GM19238 (cell line): ENCODE results near the gene SLC7A10.
"Not testable (repeated sequence)": the region's sequence is repeated elsewhere in the genome, so short reads cannot be mapped to it uniquely, and the experiment has no call there.

ENCODE experiments used
- DNase-seq: peaks from one replicate; pipeline ENCODE4 v3.0.0; 2011; ENCODE audit warnings: low spot score; ENCODE audit not compliant: insufficient read length

The SLC7A10 gene

DNA sequence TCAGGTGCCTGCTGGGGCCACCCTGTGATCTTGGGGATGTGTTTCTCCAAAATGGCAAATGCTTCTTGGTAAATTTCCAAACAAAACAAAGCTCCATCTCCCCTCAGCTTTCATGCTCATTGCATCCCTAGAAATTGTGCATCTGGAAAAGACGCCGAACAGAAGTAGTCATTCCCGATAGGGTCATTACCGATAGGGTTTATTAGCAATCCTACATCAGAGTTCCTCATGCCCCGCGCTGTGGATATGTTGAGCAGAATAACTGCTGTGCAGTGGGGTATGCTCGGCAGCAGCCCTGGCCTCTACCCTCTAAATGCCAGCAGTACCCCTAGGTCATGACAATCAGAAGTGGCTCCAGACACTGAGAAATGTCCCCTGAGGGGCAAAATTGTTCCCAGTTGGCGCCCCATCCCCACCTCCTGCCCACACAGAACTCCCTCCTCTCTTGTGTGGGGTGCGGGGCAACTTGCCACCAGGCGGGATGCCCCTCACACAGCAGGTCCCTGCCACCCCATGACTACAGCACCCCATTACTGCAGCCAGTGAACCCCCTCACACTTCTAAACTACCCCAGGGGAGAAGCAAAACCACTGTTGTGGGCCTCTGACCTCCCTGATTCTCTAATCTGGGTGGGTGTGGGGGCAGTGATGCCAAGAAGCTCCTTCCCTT lies 13.0 kb upstream of the SLC7A10 start:
- no peak for DNase-seq

DNA sequence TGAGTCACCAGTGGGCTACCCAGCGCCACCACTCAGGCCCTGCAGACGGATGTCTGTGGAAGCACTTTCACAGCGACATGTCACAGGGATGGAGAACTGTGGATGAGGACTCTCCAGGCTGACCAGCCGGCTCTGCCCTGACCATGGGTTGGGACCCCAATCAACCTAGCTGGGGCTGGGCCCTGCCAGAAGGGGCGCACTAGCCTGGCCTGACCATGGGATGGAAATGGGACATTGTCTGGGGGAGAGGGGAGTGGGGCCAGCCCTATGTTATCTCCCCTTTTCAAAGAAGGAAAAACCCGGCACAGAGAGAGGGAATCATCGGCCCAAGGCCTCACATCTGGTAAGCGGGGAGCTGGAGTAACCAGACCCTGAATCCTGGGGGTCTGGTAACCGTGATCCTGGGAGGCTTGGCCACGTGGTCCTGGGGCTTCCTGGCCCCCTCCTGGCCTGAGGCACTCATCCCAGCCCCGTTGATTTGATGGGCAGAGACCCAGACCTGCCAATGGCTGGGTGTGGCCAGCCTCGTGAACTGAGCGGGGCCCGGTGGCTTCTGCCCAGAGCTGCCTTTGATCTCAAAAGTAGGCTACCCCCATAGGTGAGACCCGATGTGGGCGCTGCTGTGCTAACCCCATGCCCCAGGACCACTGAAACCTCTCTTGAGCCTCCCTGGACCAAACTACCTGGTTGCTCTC lies 11.2 kb upstream of the SLC7A10 start:
- no peak for DNase-seq

DNA sequence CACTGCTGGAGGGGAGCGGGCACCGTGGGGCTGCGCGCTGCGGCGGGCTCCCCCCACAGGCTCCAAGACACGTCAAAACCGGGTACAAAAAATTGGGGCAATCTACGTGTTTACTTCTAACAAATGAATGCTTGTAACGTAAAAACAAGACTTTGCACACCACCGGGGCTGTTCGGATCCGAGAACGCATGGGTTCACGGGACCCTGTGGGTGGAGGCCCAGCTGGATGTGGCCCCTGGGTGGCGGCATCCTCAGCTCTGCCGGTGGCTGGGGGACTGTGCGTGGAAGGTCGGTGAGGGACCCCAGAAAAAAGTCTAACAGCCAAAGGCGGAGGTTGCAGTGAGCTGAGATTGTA lies 10.3 kb upstream of the SLC7A10 start:
- no peak for DNase-seq

DNA sequence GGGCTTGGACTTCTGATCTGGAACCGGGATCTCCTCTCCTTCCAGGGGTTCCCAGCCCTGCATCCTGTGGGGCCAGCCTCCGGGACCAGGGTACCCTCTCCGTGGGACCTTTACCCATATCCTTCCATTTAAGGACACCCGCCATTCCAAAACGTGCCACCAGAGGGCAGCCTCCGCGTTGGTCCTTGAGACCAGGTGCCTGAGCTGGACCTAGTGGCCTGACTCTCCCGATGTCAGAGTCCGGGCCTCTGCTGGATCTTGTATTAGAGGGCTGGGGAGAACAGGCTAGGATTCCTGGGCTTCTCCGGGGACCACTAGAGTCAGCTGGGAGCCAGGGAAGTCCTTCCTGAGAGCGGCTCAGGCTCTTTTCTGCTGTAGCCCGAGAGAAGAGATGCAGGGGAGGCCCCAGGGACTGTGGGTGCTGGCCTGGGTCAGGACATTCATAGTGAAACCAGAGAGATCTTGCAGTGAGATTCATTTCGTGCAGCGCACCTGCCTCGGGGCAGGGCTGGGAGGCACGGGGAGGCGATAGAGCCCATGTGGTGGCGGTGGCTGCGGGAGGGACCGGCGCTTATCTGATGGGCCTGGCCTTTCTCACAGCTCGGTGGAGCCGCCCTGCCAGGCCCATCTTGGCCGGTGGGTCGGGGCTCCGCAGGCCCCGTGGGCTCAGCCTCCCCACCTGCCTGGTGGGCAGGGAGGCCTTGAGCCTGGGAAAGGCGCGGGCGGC lies 9.8 kb upstream of the SLC7A10 start:
- peak; percentile 80 for DNase-seq

DNA sequence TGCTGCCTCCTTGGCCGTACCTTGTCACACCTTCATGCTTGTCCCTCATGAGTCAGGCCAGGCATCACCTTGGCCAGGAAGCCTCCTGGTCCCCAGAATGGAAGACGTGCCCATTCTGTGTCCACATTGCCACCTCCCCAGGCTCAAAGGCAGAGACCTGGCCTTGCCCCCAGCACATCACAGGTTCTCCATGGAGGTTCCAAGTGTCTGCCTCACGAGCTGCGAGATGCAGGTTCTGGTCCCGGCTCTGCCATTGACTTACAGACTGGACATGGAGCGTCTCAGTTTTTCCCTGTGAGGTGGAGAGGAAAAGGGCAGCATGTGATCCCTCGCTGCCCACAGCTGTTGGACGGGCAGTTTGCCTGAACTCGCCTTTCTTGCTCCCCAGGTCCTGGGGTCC lies 9.1 kb upstream of the SLC7A10 start:
- DNase-seq, result no peak

DNA sequence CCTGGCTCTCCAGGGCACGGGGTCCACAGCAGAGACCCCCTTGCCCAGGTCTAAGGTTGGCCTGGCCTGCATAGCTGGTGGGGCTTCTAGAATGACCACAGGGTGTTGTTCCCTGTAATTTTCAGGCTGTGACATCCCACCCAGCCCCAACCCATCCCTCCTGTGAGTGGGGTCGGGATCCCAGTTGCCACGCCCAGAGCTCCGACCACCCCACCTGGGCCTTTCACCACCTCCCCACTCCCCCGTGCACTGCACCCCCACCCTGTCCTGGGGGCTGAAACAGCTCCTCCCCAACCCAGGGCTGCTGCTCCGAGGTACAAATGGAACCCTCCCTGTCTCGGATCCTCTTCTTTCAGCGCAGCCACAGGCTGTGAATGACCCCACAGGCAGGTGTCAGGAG lies 8.4 kb upstream of the SLC7A10 start:
- DNase-seq, result no peak

DNA sequence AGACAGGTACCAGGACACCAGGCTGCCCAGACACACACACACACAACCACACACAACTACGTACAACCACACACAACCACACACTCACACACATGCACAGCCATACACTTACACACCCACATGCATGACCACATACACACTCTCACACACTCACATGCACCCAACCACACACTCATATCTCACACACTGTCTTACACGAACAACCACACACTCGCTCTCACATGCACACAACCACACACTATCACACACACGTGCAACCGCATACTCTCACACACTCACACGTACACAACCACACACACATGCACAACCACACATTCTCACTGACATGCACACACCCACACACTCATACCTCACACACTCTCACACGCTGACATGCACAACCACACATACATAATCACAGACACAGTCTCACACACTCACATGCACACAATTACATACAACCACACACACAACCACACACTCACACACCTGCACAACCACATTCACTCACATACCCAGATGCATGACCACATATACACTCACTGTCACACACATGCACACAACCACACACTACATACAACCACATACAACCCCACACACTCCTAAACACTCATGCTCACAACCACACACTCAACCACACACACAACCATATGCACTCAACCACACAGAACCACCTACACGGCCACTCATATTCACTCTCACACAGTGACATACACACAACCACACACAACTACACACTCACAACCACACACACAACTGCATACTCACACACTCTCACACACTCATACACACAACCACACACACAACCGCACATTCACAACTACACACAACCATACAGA lies 7.6 kb upstream of the SLC7A10 start:
- DNase-seq, result no peak

DNA sequence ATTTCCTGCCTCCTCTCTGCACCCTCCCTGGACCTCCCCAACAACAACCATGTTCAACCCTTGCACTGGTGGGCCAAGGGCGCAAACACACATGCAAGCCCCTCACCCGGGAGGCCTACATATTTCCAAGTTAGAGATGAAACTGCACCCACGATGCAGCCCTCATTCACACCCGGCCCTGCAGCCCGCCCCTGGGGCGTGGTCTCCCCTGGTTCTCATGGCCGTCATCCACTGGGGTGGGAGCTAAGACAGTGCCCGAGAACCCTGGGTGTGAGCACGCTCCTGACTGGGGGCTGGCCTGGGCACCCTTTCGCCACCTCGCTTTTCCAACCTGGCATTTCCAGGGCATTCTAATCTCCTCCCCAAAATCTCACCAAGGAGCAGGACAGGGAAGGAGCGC lies 7.0 kb upstream of the SLC7A10 start:
- no peak for DNase-seq

DNA sequence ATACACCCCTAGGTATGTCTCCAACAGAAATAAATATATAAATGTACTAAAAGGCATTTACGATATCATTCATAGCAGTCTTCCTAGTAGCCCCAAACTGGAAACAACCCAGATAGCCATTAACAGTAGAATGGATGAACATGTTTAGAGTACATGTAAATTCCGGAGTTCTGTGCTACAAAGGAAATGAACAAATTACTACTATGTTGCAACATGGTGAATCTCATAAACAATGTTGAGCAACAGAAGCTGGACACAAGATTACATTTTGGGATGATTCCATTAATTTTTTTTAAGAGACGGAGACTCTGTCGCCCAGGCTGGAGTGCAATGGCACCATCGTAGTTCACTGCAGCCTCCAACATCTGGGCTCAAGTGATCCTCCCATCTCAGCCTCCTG lies 5.9 kb upstream of the SLC7A10 start:
- no peak for DNase-seq

DNA sequence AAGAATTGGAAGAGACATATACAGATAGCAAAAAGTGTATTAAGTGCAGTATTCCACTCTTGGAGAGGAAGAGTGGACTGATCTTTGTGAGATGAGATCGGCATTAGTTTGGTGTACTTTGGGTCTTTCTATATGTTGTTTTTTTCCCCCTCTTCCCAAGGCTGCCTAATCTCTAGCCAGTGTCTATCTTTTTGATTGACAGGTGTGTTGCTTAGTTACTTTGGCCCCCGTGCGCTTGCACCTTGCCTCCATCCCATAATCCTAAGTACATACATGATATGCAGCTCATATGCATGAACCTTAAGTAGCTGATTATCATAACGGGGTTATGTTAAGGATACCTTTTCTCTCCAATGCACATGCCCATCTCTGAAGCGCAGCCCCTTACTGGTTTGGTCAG lies 4.3 kb upstream of the SLC7A10 start:
- no peak for DNase-seq

DNA sequence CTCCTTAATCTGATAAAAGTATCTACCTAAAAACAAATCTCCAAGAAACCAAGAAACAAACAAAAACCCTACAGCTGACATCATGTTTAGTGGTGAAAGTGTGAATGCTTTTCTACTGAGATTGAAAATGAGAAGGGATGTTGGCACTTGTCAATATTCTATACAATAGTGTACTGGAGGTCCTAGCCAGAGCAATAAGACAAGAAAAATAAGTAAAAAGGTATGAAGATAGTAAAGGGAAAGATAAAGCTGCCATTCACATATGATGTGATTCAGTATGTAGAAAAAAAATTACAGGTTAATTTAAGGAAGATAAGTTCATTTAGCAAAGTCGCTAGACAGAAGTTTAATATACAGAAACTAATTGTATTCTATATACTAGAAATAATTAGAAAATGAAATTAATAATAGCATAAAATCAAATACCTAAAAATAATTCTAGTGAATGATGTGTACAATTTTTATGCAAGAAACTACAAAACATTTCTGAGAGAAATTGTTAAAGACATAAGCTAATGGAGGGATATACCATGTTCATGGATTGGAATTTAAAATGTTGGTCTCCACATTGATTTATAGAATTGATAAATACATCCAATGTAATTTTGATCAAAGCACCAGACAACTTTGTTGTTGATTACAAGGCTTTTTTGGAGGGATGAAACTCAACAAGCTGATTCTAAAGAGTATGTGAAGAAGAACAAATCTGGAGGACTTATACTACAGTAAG lies 2.4 kb upstream of the SLC7A10 start:
- no peak for DNase-seq

DNA sequence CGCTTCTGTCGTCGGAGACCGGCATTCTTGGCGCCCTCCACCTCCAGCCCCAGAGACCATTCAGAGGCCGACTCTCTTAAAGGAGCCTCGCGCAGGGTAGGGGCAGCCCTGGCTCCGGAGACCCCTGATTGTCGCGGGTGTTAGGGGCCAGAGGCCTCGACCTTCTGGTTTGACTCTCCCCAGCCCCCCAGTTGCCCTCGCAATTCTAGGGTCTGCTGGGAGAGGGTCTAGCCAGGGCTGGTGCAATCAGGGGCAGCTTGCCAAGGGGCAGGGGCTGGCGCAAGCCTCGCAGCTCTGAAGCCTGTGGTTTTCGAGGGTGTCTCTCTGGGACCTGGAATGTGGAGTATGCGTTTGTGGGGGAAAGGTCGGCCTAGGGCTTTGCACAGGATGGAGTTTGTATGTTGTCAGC lies 1.6 kb upstream of the SLC7A10 start:
- no peak for DNase-seq

DNA sequence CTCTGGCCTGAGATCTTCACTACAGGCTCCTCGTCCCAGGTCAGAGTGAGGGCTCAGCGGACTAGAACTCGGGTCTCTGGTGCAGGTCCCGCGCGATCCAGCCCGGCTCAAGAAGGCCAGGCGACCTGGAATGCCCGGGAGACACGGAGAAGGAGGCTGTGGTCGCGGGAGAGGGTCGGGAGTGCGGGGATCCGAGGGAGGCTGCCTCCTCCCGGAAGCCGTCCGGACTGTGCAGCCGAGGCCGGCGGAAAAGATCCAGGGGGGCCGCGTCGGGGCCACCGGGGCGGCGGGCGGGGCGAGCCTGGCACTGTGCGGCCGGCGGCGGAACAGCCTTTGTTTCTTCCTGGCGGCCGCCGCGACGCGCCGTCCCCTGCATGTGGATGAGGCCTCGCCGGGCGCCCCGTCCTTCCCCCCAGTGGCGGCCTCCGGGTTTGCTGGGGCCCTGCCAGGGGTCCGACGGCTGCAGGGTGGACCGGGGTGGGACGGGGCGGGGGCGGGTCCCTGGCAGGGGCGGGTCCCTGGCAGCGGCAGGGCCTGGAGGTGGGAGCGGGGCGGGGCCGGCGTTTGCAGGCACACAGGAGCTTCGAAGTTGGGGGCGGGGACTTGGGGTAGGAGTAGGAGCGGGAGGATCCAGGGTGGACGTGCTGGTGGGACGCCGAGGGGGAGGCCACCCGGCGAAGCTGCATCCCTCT lies 1.0 kb upstream of the SLC7A10 start:
- no peak for DNase-seq

DNA sequence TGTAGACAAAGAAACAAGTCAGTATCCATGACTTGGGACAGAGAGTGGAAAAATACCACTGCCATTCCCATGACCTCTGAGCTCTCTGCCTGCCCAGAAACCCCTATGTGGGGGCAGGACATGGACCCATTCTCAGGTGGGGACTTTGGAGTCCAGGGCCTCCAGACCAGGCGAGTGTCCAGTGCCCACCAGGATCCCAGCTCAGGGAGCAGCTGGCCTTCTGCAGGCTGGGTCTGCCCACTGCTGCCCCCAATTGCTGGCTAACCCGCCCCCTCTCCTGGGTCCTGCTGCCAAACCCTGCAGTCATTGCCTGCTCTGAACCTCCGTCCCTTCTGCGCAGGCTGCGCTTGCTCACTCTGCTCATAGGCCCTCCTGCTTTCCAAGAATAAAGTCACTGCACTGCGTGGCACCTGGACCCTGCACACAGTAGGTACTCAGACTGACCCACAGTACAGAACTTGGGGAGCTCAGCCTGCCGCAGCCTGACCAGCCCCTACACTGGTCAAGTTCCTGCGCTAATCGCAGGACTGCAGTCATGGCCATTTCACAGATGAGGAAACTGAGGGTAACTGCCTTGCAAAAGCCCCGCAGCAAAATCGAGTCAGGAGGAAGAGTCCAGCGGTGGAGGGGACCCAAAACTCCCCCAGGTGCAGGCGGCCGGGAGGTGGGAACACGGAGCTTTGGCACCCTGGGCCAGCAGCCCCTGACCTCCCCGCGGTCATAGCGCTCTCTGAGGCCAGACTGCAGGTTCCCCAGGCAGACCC lies 774 bp downstream of the SLC7A10 start:
- DNase-seq, result no peak

DNA sequence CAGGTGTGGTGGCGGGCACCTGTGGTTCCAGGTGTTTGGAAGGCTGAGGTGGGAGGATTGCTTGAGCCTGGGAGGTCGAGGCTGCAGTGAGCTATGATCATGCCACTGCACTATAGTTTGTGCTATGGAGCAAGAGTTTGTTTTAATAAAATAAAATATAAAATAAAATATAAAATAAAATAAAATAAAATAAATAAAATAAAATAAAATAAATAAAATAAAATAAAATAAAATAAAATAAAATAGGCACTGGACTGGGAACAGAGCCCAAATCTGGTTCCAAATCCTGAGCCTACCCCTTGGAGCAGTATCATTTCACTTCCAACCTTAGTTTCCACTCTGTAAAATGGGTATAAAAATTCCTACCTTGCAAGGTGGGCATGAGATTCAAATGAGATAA lies 3.4 kb downstream of the SLC7A10 start:
- DNase-seq, result not testable (repeated sequence)

DNA sequence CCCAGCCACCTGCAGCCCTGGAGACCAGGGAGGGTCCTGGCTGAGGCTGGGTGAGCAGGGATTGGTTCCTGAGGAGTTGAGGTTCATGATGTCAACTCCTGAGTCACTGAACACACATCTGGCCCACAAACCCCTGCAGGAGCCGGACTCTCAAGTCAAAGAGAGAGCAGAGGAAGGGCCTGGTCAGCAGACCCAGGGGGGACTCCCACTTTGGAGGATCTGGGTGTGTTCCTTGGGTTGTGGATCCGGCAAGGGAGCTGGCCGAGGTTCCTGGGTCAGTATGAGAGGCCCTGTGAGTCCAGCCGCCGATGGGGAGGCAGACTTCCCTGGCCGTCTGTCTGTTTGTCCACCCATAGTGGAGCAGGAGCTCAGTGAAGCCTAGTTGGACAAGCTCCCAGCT lies 4.0 kb downstream of the SLC7A10 start:
- no peak for DNase-seq

DNA sequence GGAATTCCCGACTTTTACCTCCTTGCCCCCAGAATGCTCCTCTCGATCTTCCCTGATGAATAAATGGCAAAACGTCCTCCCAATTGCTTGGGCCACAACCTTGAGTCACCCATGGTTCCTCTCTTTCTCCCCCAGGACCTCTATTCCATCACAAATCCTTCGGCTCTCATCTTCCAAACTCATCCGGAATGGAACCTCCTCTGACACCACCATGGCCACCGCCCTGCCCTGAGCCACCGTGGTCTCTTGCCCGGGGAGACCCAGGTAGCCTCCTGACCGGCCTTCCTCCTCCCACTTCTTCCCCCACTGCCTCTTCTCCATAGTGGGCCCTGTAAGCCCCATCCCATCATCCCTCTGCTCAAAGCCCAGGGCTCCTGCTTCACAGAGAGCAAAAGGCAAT lies 4.9 kb downstream of the SLC7A10 start:
- no peak for DNase-seq

DNA sequence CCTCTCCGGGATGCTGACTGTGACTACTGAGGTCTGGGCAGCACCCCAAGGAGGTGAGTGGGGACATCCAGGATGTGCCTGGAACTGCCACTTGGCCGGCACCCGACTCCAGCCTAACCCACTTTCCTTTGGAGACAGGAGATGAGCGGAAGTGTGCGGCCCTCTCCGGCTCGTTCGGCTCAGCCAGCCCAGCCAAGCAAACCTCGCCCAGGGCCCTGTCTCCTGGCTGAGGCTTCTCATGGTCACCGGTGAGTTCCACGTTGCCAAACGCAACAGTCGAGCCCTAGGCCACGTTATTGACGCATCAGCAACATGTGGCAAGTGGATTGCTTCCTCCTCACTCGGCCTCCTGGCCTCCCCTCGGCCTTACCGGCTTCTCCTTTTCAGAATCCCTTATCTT lies 5.5 kb downstream of the SLC7A10 start:
- no peak for DNase-seq

DNA sequence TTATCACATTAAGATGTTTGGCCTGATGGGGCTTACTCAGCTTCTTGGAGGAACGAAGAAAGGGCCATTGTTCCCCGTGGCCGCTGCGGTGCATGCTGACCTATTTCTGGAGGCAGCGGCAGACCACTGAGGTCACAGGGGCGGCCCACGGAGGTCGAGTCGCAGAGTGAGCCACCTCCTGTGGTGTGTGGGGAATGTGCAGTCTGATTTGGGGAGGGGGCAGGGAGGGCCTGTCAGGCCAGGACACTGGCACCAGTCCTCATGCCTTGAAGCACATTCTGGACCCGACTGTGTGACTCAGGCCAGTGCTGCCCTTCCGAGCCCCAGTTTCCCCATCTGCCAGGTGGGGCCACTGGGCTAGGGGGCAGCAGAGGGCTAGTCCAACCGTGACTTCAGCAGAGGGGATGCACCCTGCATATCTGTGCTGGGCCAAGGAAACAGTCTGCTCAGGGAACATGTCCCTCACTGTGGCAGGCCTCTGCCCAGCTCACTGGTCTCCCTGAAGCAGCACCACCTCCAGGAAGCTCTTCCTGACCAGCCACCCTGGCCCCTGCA lies 6.3 kb downstream of the SLC7A10 start:
- DNase-seq, result no peak

DNA sequence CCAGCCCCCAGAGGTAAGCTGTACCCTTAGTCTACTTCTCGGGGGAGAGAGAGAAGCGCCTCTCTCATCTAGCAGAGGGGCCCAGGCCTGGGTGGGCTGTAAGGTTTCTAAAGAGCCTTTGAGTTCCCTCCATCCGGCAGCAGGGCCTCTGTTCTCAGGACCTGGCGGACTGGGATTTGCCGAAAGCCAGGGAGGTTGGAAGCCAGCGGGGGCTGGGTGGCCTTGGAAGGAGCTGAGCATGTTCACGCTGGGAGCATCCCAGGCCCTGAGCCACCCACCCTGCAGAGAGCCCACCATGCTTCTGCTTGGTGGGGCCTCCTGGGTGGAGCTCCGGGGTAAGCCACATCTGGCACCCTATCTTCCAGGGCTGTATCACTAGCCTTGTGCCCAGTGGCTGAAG lies 7.8 kb downstream of the SLC7A10 start:
- no peak for DNase-seq
